NCI-H2029 (cell line): ENCODE results near the gene BHLHE41.

Source experiments
- DNase-seq: peaks from one replicate; lab custom pipeline; 2025; lab: John Stamatoyannopoulos, UW

The BHLHE41 gene

DNA sequence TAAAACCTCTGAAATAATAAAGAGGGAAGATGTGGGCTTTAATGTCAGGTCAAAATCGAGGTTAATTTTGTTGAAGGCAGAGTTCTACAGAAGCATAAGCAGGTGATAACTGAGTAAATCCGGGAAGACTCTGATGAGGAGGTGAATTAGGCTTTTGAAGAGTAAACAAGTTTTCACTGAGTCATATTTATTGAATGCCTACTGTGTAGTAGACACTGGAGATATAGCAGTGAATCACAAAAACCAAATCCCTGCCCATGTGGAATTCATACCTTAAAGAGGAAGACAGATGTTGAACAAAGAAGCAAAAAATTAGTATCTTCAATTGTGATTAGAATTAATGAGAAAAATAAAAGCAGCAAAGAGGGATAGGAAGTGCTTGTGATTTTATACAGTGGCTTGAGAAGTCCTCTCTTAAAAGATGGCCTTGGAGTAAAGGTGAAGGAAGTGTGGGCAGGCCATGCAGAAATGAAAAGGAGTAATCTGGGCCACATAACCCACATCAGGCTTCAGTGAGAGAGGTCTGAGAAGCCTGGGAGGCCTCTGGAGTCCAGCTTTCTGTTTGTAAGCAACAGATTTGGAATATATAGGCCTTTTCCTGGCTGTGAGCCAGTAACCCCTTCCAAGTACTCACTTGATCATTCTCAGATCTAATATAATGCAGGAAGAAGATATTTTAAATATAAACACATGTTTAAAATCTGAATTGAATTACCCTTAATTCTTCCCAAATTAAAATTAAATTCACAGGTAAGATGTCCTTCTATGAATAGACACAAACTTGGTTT is 46.7 kb downstream of the BHLHE41 start:
- no peak for DNase-seq
